ENCODE results near the gene PLAC1. TPM values are rescaled to one million over a fixed set of nuclear protein-coding genes. Genes with fewer than 3 reads are reported as not detected.

Gene PLAC1
- total RNA-seq, 4 donors from 2014 or later = 1.9 TPM; not detected in 3

- TF ChIP-seq CTCF (IDR thresholded peaks at IDR 0.05) = no peak
- no peak for TF ChIP-seq POLR2A (IDR thresholded peaks at IDR 0.05)
- intact Hi-C loops (cut with DNase I; ENCODE audit: low total_unique reads) = no loop called here
Measured at GRCh38 chrX:134568285-134569016, 89.8 kb downstream of the PLAC1 start.

GRCh38 chrX:134566506-134566905 lies 91.8 kb downstream of the PLAC1 start:
- no peak for DNase-seq
- intact Hi-C loops (cut with DNase I; ENCODE audit: low total_unique reads) = no loop called here
- TF ChIP-seq POLR2A (IDR thresholded peaks at IDR 0.05) (no peak), CTCF (IDR thresholded peaks at IDR 0.05) (no peak)
- no peaks in the 10 kb centered on the region for H3K4me1 ChIP-seq
- H3K9me3 ChIP-seq = no peaks in the 10 kb centered on the region
- H3K27me3 ChIP-seq = peaks cover 0 to 4% of the 10 kb centered on the region in 2 donors
- H3K36me3 ChIP-seq = no peaks in the 10 kb centered on the region
- no peak overlapping the region for H3K4me3 ChIP-seq
- H3K27ac ChIP-seq = no peak overlapping the region

More at GRCh38 chrX:134568285-134569016, 89.8 kb downstream of the PLAC1 start:
- Histone ChIP-seq H3K9me3 (no peaks in the 10 kb centered on the region), H3K27ac (no peak overlapping the region), H3K4me3 (no peak overlapping the region), H3K4me1 (no peaks in the 10 kb centered on the region), H3K36me3 (no peaks in the 10 kb centered on the region), H3K27me3 (peaks cover 0 to 7% of the 10 kb centered on the region in 2 donors)
- DNase-seq = no peak

GRCh38 chrX:134562002-134562401 lies 96.3 kb downstream of the PLAC1 start:
- no peaks in the 10 kb centered on the region for H3K36me3 ChIP-seq
- peaks cover 0 to 10% of the 10 kb centered on the region in 2 donors for H3K27me3 ChIP-seq
- TF ChIP-seq POLR2A (IDR thresholded peaks at IDR 0.05) (no peak), CTCF (IDR thresholded peaks at IDR 0.05) (no peak)
- no peaks in the 10 kb centered on the region for H3K4me1 ChIP-seq
- DNase-seq = no peak
- intact Hi-C loops (cut with DNase I; ENCODE audit: low total_unique reads) = no loop called here
- H3K27ac ChIP-seq = no peak overlapping the region
- no peak overlapping the region for H3K4me3 ChIP-seq
- no peaks in the 10 kb centered on the region for H3K9me3 ChIP-seq

GRCh38 chrX:134558133-134558532 lies 100.1 kb downstream of the PLAC1 start:
- Histone ChIP-seq H3K9me3 (no peaks in the 10 kb centered on the region), H3K36me3 (no peaks in the 10 kb centered on the region), H3K27ac (no peak overlapping the region), H3K4me1 (no peaks in the 10 kb centered on the region), H3K4me3 (no peak overlapping the region), H3K27me3 (peaks cover 0 to 10% of the 10 kb centered on the region in 2 donors)
- TF ChIP-seq CTCF (IDR thresholded peaks at IDR 0.05) = no peak
- TF ChIP-seq POLR2A (IDR thresholded peaks at IDR 0.05) = no peak
- intact Hi-C loops (cut with DNase I; ENCODE audit: low total_unique reads) = no loop called here
- no peak for DNase-seq

GRCh38 chrX:134554291-134554690 lies 104.0 kb downstream of the PLAC1 start:
- no peaks in the 10 kb centered on the region for H3K36me3 ChIP-seq
- H3K4me1 ChIP-seq = no peaks in the 10 kb centered on the region
- intact Hi-C loops (cut with DNase I; ENCODE audit: low total_unique reads) = no loop called here
- DNase-seq = no peak
- no peak for TF ChIP-seq CTCF (IDR thresholded peaks at IDR 0.05)
- TF ChIP-seq POLR2A (IDR thresholded peaks at IDR 0.05) = no peak
- no peak overlapping the region for H3K27ac ChIP-seq
- H3K4me3 ChIP-seq = no peak overlapping the region
- peaks cover 5 to 10% of the 10 kb centered on the region in 2 donors for H3K27me3 ChIP-seq
- H3K9me3 ChIP-seq = no peaks in the 10 kb centered on the region

Data from uterus (tissue), 4 donors.